VCaP (cell line): ENCODE results near the gene STOML1.
"Not testable (repeated sequence)": the region's sequence is repeated elsewhere in the genome, so short reads cannot be mapped to it uniquely, and the experiment has no call there.

Experiments
- H3K27ac ChIP-seq: fragments of 450-650 bp; 2 replicates; pipeline ENCODE4 v1.5.1; 2017
- TF ChIP-seq, protein P1 (sequence below): fragments of 450-650 bp; conservative IDR thresholded peaks from 2 replicates; pipeline ENCODE4 v1.5.1; 2017; ENCODE audit warnings: mild to moderate bottlenecking, moderate library complexity

Gene STOML1

DNA sequence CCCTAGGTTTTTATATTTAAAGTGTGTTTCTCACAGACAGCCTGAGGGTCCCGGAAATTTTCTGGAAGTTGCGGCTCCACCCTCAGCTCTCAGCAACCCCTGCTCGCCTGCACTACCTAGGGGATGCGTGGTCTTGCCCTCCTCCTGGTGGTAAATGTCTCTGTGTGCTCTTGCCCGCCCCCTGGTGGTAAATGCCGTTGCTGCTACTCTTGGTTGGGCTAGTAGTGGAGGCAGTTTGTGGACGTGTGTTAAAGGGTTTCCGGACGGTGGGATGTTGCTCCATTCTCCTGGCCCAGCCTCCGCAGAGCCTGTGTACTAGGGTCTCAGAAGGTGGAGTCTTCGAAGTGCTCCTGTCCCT is 27.4 kb downstream of the STOML1 start:
- no peak overlapping the region for H3K27ac ChIP-seq
- TF ChIP-seq, protein P1, sequence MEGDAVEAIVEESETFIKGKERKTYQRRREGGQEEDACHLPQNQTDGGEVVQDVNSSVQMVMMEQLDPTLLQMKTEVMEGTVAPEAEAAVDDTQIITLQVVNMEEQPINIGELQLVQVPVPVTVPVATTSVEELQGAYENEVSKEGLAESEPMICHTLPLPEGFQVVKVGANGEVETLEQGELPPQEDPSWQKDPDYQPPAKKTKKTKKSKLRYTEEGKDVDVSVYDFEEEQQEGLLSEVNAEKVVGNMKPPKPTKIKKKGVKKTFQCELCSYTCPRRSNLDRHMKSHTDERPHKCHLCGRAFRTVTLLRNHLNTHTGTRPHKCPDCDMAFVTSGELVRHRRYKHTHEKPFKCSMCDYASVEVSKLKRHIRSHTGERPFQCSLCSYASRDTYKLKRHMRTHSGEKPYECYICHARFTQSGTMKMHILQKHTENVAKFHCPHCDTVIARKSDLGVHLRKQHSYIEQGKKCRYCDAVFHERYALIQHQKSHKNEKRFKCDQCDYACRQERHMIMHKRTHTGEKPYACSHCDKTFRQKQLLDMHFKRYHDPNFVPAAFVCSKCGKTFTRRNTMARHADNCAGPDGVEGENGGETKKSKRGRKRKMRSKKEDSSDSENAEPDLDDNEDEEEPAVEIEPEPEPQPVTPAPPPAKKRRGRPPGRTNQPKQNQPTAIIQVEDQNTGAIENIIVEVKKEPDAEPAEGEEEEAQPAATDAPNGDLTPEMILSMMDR: peak; percentile 99

DNA sequence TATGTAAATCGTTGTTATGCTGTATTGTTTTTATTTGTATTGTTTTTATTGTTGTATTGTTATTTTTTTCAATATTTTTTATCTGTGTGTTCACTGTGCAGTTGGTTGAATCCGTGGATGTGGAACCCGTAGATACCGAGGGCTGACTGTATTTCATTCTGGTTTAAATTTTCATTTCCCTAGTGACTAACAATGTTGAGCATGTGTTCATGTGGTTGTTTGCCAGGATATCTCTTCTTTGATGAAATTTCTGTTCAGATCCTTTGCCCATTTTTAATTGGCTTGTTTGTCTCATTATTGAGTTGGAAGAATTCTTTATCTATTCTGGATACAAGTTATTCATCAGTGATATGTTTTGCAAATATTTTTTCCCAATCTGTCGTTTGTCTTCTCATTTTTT is 29.7 kb downstream of the STOML1 start:
- H3K27ac ChIP-seq: no peak overlapping the region
- TF ChIP-seq, protein P1: no peak

DNA sequence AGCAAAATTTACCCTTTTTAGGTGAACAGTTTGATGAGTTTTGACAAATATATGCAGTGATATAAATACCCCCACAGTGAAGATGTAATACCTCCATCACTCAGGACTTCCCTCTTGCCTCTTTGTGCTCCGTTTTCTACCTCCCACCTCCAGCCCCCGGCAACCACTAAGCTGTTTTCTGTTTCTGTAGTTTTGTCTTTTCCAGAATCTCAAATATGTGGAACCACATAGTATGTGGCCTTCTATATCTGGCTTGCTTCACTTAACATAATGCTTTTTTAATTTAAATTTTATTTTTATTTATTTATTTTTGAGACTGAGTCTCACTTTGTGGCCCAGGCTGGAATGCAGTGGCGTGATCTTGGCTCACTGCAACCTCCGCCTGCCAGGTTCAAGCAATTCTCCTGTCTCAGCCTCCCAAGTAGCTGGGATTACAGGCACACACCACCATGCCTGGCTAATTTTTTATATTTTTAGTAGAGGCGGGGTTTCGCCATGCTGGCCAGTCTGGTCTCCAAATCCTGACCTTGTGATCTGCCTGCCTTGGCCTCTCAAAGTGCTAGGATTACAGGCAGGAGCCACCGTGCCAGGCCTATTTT is 31.5 kb downstream of the STOML1 start:
- not testable (repeated sequence) for H3K27ac ChIP-seq

DNA sequence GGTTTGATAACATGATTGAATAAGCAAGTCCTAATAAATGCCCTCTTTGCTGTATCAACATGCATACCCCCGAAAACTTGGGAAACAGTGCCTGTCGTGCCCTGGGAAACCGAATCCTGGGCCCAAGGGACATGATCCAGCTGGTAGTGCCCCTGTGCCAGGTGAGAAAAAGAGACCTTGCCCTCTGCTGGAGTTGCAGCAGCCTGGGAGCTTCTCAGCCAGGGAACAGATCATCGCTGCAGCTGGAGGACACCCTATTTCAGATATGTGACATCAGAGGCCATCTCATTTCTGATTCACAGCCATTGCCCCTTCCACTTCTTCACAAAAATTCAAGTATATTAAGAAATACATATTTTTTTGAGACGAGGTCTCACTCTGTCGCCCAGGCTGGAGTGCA is 32.3 kb downstream of the STOML1 start:
- TF ChIP-seq, protein P1: no peak
- H3K27ac ChIP-seq: no peak overlapping the region

DNA sequence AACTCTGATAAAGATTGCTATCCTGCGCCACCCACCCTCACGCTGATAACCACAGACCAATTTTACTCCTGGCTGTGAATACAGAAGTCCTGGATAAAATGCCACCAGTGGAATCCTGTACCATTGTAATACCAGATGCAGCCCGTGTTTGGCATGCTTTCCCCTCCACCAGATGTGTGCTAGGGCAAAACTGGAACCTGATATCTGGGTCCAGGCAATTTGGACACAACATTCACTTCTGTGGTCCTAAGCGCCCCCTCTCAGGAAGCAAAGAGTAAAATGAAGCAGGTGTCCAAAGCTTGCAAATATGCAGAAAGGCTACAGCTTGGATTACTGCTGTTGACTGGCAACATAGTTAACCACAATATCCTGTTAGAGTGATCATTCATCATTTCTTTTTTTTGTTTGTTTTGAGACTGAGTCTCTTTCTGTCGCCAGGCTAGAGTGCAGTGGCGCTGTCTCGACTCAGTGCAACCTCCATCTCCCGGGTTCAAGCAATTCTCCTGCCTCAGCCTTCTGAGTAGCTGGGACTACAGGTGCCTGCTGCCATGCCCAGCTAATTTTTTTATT is 33.0 kb downstream of the STOML1 start:
- TF ChIP-seq, protein P1: no peak
- no peak overlapping the region for H3K27ac ChIP-seq

DNA sequence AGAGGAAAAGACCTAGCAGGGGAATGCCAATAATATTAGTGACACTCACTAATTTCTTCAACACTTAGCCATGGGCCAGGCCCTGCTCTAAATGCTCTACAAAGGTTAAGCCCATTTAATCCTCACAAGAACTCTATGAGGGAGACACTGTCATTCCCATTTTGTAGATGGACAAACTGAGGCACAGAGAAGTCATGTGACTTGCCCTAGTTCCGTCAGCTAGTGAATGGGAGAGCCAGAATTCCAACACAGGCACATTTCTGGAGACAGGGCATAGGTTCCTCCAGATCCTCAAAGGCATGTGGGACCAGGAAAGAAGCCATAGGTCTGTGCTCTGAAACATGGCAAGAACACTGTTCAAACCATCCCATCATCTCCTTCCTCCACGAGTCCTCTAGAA is 34.3 kb downstream of the STOML1 start:
- no peak overlapping the region for H3K27ac ChIP-seq

DNA sequence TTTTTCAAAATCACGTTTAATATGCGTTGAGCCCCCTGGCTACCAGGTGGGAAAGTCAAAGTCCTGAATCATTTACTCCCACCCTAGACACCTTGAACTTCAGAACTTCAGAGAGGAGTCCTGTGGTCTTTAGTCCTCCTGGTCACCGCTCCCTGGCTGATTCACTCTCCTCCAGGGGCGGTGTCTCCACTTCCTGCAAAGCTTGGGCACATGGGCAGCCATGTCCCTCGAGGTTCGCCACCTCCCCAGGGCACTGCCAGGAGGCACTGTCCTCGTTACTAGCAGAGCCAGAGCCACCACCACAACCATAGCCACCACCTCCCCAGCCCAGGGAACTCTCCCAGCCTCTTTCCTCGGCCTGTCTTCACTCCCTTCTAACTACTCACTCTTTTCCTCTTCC is 34.8 kb downstream of the STOML1 start:
- TF ChIP-seq, protein P1: no peak
- no peak overlapping the region for H3K27ac ChIP-seq

More for the DNA sequence above, 34.3 kb downstream of the STOML1 start:
- TF ChIP-seq, protein P1: no peak

DNA sequence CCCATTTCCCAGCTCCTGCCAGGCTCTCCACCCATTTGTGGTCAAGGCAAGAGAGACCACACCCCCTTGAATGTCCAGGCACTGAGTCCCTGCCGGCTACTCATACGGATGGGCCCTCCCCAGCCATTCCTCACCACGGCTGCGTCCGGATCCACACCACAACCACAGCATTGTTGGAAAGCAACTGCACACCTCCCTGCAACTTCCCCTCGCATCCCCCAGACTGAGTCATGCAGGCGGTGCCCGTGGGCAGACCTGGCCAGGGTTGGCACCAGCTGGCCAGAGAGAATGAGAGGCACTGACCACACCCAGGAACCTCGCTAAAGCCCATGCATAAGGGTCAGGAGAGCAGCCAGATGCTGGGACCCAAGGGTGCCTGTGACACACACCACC is 35.4 kb downstream of the STOML1 start:
- no peak overlapping the region for H3K27ac ChIP-seq
- TF ChIP-seq, protein P1: no peak
